Rectal smooth muscle tissue (tissue), 1 donor: ENCODE data around the gene CFHR5.
"Not testable (repeated sequence)": the region's sequence is repeated elsewhere in the genome, so short reads cannot be mapped to it uniquely, and the experiment has no call there.

ENCODE experiments used
- H3K27ac ChIP-seq: one replicate; pipeline ENCODE4 v1.7.0; 2013; ENCODE audit warnings: low read depth, low read length, inconsistent platforms
- H3K27me3 ChIP-seq: one replicate; pipeline ENCODE4 v1.7.0; 2013; ENCODE audit warnings: low read length; ENCODE audit not compliant: control insufficient read depth, insufficient read depth
- H3K36me3 ChIP-seq: one replicate; pipeline ENCODE4 v1.7.0; 2013; ENCODE audit warnings: low read length; ENCODE audit not compliant: control insufficient read depth, insufficient read depth
- H3K4me1 ChIP-seq: one replicate; pipeline ENCODE4 v1.7.0; 2013; ENCODE audit warnings: low read length; ENCODE audit not compliant: control insufficient read depth, insufficient read depth
- H3K4me3 ChIP-seq: one replicate; pipeline ENCODE4 v1.7.0; 2013; ENCODE audit warnings: low read length
- H3K9ac ChIP-seq: one replicate; pipeline ENCODE4 v1.7.0; 2013; ENCODE audit warnings: low read length

CFHR5 gene

GRCh38 chr1:196977278-196977677, at the start of gene CFHR5:
Gene CFHR5 (plus strand): TSS chr1:196977556. CDS start chr1:196977665, 109 bp downstream.
- H3K4me3 ChIP-seq = no peak within 1 kb of the TSS
- no peaks in the 10 kb centered on the region for H3K27me3 ChIP-seq
- no peak within 1 kb of the TSS for H3K9ac ChIP-seq
- no peak within 1 kb of the TSS for H3K27ac ChIP-seq
- H3K4me1 ChIP-seq = no peaks in the 10 kb centered on the region
- no peaks in the 10 kb centered on the region for H3K36me3 ChIP-seq

- H3K9ac ChIP-seq, H3K36me3 ChIP-seq, H3K4me3 ChIP-seq, H3K4me1 ChIP-seq, H3K27me3 ChIP-seq, H3K27ac ChIP-seq: not testable (repeated sequence)
These were observed 44.5 kb upstream of the CFHR5 start for GRCh38 chr1:196932853-196933252.

GRCh38 chr1:196933531-196934189, 43.7 kb upstream of the CFHR5 start:
- Histone ChIP-seq H3K27ac (no peak overlapping the region), H3K36me3 (no peaks in the 10 kb centered on the region), H3K9ac (no peak overlapping the region), H3K4me1 (no peaks in the 10 kb centered on the region), H3K4me3 (no peak overlapping the region), H3K27me3 (no peaks in the 10 kb centered on the region)

- H3K36me3 ChIP-seq, H3K27ac ChIP-seq, H3K27me3 ChIP-seq, H3K4me1 ChIP-seq, H3K4me3 ChIP-seq, H3K9ac ChIP-seq: not testable (repeated sequence)
These were observed 35.9 kb upstream of the CFHR5 start for GRCh38 chr1:196941474-196941873.

GRCh38 chr1:196943568-196943967, 33.8 kb upstream of the CFHR5 start, which contains the start of gene CFHR2:
Gene CFHR2 (plus strand): TSS chr1:196943738. CDS start chr1:196943881, 143 bp downstream.
- not testable (repeated sequence) for H3K9ac ChIP-seq, H3K4me1 ChIP-seq

GRCh38 chr1:196951711-196952394, 25.5 kb upstream of the CFHR5 start:
- Histone ChIP-seq H3K4me3 (no peak overlapping the region), H3K27ac (no peak overlapping the region), H3K27me3 (no peaks in the 10 kb centered on the region), H3K4me1 (no peaks in the 10 kb centered on the region), H3K9ac (no peak overlapping the region), H3K36me3 (no peaks in the 10 kb centered on the region)

More at GRCh38 chr1:196943568-196943967, 33.8 kb upstream of the CFHR5 start, which contains the start of gene CFHR2:
- not testable (repeated sequence) for H3K36me3 ChIP-seq, H3K4me3 ChIP-seq, H3K27me3 ChIP-seq, H3K27ac ChIP-seq

- H3K27me3 ChIP-seq = no peaks in the 10 kb centered on the region
- H3K27ac ChIP-seq = no peak overlapping the region
- H3K9ac ChIP-seq = no peak overlapping the region
- no peaks in the 10 kb centered on the region for H3K36me3 ChIP-seq
- H3K4me1 ChIP-seq = no peaks in the 10 kb centered on the region
- H3K4me3 ChIP-seq = no peak overlapping the region
These were observed 22.6 kb upstream of the CFHR5 start for GRCh38 chr1:196954778-196955177.

- Histone ChIP-seq H3K27me3 (no peaks in the 10 kb centered on the region), H3K9ac (no peak overlapping the region), H3K36me3 (no peaks in the 10 kb centered on the region), H3K4me3 (no peak overlapping the region), H3K27ac (no peak overlapping the region), H3K4me1 (no peaks in the 10 kb centered on the region)
These were observed 21.4 kb upstream of the CFHR5 start for GRCh38 chr1:196955926-196956325.

- Histone ChIP-seq H3K9ac (no peak overlapping the region), H3K27ac (no peak overlapping the region), H3K36me3 (no peaks in the 10 kb centered on the region), H3K27me3 (no peaks in the 10 kb centered on the region), H3K4me3 (no peak overlapping the region), H3K4me1 (no peaks in the 10 kb centered on the region)
These were observed 16.5 kb upstream of the CFHR5 start for GRCh38 chr1:196960854-196961253.

GRCh38 chr1:196970182-196970581, 7.2 kb upstream of the CFHR5 start:
- no peaks in the 10 kb centered on the region for H3K27me3 ChIP-seq
- no peak overlapping the region for H3K4me3 ChIP-seq
- H3K36me3 ChIP-seq = no peaks in the 10 kb centered on the region
- no peak overlapping the region for H3K27ac ChIP-seq
- no peaks in the 10 kb centered on the region for H3K4me1 ChIP-seq
- H3K9ac ChIP-seq = no peak overlapping the region

- Histone ChIP-seq H3K27ac (no peak overlapping the region), H3K4me3 (no peak overlapping the region), H3K27me3 (no peaks in the 10 kb centered on the region), H3K4me1 (no peaks in the 10 kb centered on the region), H3K9ac (no peak overlapping the region), H3K36me3 (no peaks in the 10 kb centered on the region)
These were observed 1.1 kb upstream of the CFHR5 start for GRCh38 chr1:196976278-196976677.

- Histone ChIP-seq H3K9ac (no peak overlapping the region), H3K4me3 (no peak overlapping the region), H3K36me3 (no peaks in the 10 kb centered on the region), H3K4me1 (no peaks in the 10 kb centered on the region), H3K27ac (no peak overlapping the region), H3K27me3 (no peaks in the 10 kb centered on the region)
These were observed 3.5 kb downstream of the CFHR5 start for GRCh38 chr1:196980859-196981258.

- not testable (repeated sequence) for H3K4me3 ChIP-seq, H3K36me3 ChIP-seq, H3K9ac ChIP-seq, H3K27ac ChIP-seq, H3K4me1 ChIP-seq, H3K27me3 ChIP-seq
These were observed 4.9 kb downstream of the CFHR5 start for GRCh38 chr1:196982247-196982646.
